Activated gamma-delta T cell treated with anti-CD3 and anti-CD28 coated beads, Interleukin-2, amount 50 U/mL, for 16 hours (primary cell): ENCODE results near the gene HHIPL1.

Source experiments
- DNase-seq: peaks from one replicate; pipeline ENCODE4 v3.0.0-alpha.2; 2020; ENCODE audit warnings: low read depth

The HHIPL1 gene

DNA sequence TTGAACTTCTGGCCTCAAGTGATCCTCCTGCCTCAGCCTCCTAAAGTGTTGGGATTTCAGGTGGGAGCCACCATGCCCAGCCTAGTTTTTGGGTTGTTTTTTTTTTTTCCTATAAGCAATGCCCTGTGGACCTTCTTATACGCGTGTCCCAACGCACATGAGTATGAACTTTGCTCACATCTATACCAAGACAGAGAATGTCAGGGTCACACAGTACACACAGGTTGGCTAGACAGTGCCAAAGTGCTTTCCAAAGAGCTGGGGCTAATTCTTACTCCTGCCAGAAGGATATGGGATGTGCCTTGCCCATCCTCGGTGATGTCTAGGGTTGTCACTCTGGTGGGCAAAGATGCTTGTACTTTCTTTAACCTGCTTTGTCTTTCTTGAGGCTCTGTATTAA lies 33.3 kb upstream of the HHIPL1 start:
- no peak for DNase-seq

DNA sequence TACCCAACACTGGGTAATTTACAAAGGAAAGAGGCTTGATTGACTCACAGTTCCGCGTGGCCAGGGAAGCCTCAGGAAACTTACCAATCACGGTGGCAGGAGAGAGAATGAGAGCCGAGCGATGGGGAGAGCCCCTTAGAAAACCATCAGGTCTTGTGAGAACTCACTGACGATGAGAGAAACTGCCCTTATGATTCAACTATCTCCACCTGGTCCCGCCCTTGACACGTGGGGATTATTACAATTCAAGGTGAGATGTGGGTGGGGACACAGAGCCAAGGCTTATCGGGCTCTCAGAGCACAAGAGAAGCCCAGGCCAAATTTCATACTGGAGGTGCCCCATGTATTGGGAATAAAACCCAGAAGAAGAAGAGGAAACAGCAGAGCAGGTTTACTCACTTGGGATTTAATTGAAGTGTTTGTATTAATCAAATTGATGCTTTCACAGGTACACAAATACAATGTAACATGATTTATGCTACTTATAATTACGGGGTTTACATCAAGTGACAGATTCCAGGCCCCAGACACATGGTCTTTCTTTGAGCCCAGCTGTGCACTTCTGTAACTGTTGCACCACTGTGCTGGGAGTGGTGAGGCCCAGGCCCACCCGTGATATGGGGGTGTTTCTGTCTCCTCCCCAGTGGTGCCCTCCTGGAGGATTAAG lies 32.7 kb upstream of the HHIPL1 start:
- DNase-seq: no peak

DNA sequence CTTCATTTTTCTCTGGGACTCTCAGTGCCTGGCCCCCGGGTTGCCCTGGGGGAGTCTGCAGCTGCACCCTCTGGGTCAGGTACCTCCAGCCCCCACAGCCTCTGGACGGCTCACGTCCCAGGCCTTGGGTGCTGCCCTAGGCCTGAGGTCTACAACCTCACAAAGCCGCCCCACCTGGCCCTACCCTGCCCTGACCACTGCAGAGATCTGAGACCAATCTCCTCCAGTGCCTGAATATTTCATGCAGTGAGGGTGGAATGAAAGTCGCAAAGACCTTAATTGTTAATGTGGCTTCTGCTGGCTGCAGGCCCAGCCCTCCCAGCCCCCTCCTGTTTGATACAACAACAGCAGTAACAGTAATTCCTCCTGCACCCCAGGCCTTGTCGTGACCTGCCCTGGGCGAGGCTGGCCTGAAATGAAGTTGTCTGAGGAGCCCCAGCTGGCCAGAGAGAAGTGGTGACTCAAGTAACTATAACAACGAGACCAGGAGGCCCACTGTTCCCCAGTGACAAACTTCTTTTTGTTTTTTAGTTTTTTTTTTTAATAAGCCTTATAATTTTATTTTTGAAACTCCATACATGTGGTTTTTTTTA lies 32.1 kb upstream of the HHIPL1 start:
- no peak for DNase-seq

- DNase-seq: no peak
These were observed 29.3 kb upstream of the HHIPL1 start for GRCh38 chr14:99615497-99616157.

DNA sequence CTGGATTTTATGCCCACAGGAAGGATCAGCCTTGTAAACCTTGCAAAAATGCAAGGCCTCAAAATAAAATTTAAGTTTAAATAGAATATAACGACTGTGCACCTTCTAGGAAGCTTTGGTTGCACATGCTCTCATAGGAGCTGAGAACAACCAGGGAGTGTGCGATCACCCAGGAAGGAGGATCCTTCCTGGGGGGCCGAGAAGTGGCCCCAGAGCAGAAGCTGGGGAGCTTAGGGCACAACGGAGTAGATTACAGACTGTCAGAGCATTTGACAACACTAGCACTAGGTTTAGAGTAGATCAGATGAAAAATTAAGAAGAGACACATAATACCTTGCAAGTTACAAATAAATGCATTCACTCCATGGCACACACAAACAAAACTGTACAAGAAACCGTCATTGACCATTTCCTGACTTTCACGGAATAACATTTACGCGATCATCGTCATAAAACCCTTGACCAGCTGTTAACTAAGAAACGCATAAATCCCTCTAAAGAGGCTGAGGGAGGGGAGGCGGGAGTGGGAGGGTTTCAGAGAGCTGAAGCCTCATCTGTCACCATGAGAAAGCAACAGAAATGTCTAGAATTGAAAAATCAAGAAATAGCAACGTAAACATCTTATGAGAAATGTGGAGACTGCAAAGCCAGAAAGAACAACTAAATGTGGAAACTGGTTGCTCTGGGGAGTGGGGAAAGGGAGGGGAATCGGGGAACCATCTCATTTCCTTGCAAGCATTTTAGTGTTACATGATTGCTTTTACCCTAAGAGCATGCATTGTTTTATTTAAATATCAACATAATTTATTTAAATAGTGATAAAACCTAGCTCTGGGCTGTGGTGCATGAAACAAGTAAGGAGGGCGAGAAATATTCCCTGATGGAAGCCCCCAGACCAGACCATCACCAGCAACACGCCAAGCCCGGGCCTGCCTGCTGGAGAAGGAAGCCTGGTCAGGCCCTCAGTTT lies 27.8 kb upstream of the HHIPL1 start:
- DNase-seq: no peak

DNA sequence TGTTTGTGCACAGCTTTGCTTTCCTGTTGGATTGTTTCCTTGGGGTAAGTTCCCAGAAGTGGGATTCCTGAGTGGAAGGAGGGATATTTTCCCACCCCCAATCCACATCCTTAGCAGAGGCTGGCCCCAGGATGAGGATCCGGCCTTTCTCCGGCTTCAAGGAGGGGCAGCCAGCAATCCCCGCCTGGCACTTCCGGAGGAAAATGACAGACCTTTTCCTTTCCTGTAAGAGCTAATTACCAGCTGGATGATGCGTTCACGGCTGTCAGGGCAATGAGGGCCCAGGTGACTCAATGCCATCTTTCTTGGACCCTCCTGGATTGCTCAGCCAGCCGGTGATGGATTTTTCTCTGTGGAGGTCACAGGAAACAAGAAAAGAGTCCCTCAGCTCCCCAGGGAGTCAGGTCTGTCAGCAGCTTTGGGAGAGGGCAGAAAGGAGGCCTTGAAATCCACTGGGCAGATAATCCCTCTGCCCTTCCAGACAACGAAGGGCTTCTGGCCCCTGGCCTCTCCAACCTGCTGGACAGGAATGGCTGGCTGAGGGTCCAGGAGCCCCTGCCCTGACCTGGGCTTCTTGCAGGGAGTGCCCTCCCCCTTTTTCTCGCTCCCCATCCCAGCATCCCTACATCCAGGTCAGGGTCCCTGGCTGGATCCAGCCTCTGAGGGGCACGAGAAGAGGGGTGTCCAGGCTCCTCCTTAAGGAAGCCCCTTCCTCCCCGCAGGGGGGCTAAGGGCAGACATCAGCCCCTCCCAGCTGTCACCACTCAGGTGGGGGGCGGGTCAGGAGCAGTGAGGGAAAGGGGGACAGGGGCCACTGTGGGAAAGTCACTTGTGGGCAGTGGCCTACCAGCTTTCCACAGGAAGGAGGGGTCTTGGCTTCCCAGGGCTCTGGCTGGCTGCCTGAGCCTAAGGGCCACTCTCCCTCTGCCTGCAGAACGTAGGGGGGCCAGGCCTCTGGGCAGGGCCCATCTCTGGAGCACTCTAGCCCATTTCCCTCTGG lies 24.8 kb upstream of the HHIPL1 start:
- no peak for DNase-seq

DNA sequence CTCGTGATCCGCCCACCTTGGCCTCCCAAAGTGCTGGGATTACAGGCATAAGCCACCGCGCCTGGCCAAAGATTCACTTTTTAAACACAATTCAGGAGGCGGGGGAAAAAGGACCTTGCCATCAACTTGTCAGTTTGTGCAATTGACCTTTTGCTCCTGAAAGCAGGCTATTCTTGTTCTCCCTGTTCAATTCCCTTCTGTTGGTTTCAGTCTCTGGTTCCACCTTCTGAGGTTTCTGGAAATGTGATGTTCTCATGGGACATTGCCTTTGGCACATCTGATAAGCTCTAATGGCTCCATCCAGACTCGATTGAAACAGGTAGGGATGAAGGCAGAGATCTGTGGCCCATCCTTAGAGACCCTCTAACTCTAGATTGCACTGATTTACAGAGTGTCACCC lies 23.0 kb upstream of the HHIPL1 start:
- DNase-seq: no peak

DNA sequence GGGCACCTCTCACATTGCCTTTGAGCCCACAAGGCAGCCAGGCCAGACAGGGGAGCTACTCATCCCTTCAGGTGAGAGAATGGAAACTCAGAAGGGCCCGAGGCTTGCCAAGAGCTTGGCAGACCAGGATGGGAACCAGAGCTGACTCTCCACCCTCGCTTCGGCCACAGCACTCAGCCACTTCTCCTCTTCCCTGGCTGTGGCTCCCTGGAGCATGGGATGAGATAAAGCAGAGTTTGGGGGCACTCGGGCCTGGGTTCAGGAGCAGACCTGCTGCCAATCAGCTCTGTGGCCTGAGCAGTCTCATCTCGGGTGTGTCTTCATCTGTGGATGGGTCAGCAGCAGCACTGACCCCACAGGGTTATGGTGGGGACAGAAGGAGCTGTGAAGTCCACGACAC lies 20.9 kb upstream of the HHIPL1 start:
- no peak for DNase-seq

GRCh38 chr14:99624971-99625370 lies 20.0 kb upstream of the HHIPL1 start:
- DNase-seq: no peak

GRCh38 chr14:99625476-99625875 lies 19.5 kb upstream of the HHIPL1 start:
- DNase-seq: no peak

DNA sequence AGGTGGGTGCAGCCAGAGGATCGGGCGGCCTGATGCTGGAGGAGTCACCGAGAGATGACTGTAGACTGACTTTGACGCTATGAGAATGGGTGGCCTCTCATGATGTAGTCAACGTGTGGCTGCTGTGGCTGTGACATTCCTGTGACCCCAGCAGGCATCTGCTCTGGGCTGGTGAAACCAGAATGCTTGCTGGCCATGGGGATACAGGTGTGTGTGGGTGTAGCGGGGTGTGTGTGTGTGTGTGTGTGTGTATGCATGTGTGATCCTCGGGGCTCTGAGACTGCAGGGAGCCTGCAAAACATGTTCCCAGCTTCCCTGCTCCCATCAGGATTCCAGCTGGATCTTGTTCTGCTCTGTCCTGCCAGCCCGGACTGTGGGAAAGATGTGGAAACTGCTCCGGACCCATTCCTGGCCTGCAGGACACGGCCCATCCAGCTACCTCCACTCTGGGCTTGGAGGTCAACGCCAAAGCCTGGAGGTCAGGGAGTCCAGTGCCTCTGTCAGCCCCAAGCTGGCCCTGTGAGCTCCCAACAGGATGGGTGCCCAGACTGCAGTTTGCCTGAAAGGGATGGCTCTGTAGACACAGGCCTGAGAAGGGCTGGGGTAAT lies 18.8 kb upstream of the HHIPL1 start:
- DNase-seq: no peak

DNA sequence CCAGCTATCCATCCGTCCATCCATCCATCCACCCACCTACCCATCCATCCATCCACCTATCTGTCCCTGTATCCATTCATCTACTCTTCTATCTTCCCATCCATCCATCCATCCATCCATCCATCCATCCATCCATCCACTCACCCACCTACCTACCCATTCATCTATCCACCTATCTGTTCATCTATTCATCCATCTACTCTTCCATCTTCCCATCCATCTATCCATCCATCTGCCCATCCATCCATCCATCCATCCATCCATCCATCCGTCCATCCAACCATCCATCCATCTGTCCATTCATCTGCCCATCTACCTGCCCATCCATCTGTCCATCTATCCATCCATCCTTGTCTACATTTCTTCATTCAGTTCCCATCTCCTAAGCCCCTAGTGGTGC lies 17.8 kb upstream of the HHIPL1 start:
- no peak for DNase-seq

- no peak for DNase-seq
These were observed 17.2 kb upstream of the HHIPL1 start for GRCh38 chr14:99627510-99628381.

DNA sequence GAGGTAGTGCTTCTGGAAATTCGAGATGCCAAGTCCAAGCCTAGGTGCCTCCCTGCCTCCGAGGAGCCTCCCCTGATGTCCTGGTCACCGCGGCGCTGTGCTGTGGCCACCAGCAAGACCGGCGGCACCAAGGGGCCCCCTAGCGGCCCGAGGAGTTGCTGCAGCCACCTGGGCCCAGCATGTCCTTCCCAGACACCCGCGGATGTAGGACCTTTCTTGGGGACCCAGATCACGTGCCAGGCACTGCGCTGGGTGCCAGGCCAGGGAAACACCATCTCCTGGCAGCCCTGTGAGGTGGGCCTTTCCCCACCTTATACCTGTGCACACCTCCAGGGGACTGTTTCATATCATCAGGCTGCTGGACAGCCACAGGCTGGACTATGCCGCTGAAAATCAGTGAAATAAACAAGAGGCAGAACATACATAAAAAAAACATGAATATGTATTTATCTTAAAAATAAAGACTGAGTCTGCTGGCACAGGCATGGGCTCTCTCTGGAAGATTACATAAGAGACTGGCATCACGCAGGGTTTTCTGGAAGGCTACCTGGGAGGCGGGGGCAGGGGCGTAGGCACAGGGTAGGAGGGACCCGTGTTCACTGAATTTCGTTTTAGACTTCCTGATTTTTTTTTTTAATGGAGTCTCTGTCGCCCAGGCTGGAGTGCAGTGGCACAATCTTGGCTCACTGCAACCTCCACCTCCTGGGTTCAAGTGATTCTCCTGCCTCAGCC lies 15.9 kb upstream of the HHIPL1 start:
- DNase-seq: peak; percentile 21

DNA sequence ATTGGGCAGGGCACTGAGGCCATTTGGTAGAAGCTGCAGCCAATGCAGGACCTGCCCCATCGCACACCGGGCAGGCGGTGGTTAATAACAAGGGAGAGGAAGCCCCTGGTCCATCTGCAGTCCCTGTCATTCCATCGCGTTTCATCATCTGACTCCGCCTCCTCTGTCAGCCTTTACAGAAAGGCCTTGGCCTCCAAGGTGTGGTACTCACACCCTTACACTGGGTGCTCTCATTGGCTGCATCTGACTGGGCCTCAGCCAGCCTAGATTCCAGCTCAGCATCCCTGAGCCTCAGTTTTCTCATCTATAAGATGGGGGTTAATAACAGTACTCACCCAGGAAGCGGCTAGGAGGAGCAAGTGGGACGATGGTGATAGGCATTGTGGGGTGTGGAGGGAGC lies 14.7 kb upstream of the HHIPL1 start:
- no peak for DNase-seq

GRCh38 chr14:99632410-99633035 lies 12.4 kb upstream of the HHIPL1 start:
- DNase-seq: no peak

- no peak for DNase-seq
These were observed 11.8 kb upstream of the HHIPL1 start for GRCh38 chr14:99633141-99633540.

GRCh38 chr14:99633918-99634317 lies 11.0 kb upstream of the HHIPL1 start:
- no peak for DNase-seq

DNA sequence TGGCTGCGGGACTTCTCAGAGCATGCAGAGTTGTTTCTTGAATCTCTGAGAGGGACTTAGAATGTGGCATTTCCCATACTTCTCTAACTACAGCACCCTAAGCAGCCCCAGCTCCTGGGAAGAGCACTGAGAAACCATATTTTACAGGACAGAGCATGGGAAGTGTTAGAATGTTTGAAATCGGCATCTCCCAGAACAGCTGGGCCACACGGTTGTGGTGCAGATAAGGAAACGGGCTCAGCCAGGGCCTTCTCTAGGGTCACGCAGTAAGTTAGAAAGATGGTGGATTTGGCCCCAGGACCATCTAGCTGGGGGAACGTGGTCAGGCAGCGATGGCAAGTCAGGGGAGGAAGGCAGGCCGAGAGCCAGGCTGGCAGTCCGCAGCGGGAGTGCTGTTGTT lies 10.5 kb upstream of the HHIPL1 start:
- no peak for DNase-seq
